ENCODE data around the gene GATAD1.

The GATAD1 gene

DNA sequence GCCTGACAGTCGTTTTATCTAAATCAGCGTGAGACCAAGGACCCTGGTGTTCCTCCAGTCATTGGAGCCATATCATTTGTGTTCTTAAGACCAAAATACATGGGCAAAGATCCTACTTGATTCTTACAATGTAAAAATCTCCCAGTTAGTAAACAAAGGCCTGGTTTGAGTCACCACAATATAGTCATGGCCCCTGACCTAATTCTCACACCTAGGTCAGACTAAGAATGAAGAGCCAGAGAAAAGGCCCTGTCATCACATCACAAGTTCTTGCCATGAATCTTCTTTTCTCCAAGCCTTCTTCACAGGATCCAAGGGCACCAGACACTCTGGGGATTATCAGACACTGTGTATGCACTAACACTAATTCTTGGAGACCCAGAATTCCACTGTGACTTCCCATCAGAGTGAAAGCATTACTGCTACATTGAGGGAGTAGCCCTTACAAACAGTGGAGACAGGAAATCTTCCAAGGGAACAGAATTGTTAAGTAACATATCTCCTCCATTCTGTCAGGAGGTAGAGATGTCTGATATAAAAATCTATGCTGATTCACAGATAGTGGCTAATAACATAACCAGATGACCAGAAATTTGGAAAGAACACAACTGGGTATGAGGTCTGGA, 38.1 kb downstream of the GATAD1 start:
- DNase-seq = no peak

DNA sequence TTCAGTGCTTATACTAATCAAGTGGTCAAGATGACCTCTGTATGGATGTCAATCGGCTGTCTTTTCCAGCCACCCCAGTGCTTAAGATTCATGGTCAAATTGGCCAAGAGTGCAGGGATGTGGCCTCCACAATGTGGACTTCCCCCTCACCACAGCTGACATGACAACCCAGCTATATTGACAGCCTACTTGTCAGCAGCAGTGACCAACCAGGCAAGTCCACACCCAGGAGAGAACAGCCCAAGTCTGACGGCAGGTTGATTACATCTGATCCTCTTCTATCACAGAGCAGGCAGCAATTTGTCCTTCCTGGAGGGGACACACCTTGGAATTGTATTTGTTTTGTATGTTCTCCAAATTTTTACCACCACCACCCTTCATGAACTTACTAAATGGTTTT, 38.7 kb downstream of the GATAD1 start:
- DNase-seq = no peak

DNA sequence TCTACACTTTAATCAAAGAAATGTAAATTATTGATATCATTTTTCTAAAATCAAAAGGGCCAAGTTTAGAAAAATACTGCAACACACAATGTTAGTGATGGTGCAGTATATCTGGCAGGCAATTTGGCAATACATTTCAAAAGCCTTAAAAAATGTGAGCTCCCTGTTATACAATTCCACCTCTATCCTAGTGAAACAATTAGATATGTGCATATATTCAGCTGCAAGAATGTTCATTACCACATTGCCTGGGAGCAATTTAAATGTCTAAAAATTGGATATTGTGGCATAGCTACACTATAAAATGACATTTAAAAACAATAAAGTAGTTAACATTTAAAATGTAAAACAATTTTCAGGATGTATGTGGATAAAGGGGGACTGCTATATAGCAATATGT, 40.5 kb downstream of the GATAD1 start:
- DNase-seq = no peak

DNA sequence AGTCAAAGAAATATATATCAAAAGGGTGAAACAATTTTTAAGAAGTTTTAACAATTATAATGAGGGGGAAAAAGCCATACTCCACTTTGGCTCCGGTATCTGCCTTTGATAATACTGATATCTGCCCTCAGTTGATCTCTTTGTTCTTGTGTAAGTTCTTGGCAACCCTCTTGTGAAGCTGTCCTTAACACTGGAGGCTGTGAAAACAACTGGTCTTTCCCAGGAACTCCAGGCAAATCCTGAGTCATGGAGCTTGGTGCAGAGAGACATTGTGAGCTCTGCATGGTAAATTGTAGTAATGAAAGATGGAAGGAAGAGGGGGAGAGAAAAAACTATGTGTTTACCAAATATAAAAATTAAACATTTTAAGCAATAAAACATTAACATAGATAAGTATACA, 42.4 kb downstream of the GATAD1 start:
- DNase-seq = no peak

- no peak for DNase-seq
Measured at GRCh38 chr7:92496876-92497275, 49.6 kb downstream of the GATAD1 start.

DNA sequence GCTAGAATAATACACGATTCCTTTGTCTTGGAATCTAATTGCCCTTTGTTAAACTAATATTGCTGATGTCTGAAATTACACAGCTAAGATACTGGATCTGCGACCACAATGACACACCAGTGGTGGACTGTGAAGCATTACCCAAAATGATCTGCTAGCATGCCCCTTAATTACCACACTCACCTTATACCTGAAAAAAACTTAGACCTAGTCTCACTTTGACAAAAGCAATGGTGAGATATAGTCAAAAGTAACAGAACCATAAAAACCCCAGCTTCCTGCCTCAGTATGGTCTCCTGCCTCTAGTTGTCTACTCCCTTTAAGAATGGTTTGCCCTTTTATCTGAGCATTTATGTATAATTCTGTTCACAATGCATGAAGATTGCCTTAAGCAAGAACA, 51.3 kb downstream of the GATAD1 start:
- no peak for DNase-seq

- DNase-seq = no peak
Measured at GRCh38 chr7:92503767-92504166, 56.5 kb downstream of the GATAD1 start.

DNA sequence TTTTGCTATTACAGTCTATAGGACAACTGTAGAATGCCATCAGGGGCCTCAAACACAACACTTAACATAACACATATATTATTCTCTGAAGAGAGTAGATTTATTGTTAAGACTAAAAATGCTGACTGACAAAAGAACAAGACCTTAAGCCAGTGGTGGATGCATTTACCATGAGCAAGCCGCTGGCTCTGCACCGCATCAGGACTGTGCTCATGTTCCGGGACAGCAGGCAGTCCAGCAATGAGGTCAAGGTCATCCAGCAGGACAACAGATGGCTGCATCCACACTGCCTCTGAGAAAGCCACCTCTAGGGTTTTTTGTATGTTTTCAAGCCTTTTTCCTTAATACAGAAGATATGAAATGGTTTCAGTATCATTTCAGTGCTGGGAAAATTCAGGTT, 57.3 kb downstream of the GATAD1 start:
- no peak for DNase-seq

- no peak for DNase-seq
Measured at GRCh38 chr7:92506363-92506762, 59.1 kb downstream of the GATAD1 start.

GRCh38 chr7:92508946-92509345, 61.7 kb downstream of the GATAD1 start:
- no peak for DNase-seq
